HG03469 (cell line): ENCODE results near the gene CFTR.
"Not testable (repeated sequence)": the region's sequence is repeated elsewhere in the genome, so short reads cannot be mapped to it uniquely, and the experiment has no call there.

ENCODE experiments used
- ATAC-seq: cut with Tn5 transposase; IDR thresholded peaks from one replicate; pipeline ENCODE4 v1.9.1; 2021; ENCODE audit warnings: mild to moderate bottlenecking, moderate library complexity, moderate number of reproducible peaks; ENCODE audit not compliant: unreplicated experiment

The CFTR gene

DNA sequence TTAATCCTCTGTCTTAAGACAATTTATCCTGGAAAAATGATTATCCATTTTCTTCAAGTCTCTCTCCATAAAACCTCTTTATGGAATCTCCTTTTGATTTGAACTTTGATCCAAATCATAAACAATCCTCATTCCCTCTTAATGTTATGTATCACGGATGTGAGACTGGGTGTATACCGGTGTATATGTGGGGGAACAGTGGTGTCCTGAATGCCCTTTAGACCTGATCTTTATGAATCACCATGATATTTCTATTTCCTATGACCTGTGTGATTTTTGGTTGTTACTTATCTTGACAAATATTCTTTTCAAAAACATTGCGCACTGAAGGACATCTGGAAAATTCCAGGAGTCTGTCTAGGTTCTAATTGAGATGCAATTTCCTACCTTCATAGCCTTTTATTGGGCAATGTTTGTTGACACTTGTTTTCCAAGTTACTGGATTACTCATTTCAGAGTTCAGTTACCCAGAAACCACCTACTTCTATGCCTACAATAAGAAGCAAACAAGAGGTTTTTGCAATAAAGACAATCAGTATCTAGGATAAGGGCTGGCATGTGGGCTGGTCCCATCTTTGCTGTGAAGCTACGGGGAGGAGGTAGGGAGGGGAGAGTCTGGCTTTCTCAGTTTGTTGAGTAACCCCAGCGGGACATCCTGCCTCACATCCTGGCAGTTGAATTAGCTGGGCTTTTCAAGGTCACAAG is 203.0 kb downstream of the CFTR start:
- ATAC-seq: no peak

GRCh38 chr7:117683430-117684175 is 203.8 kb downstream of the CFTR start:
- no peak for ATAC-seq

GRCh38 chr7:117685795-117686194 is 206.0 kb downstream of the CFTR start:
- no peak for ATAC-seq

DNA sequence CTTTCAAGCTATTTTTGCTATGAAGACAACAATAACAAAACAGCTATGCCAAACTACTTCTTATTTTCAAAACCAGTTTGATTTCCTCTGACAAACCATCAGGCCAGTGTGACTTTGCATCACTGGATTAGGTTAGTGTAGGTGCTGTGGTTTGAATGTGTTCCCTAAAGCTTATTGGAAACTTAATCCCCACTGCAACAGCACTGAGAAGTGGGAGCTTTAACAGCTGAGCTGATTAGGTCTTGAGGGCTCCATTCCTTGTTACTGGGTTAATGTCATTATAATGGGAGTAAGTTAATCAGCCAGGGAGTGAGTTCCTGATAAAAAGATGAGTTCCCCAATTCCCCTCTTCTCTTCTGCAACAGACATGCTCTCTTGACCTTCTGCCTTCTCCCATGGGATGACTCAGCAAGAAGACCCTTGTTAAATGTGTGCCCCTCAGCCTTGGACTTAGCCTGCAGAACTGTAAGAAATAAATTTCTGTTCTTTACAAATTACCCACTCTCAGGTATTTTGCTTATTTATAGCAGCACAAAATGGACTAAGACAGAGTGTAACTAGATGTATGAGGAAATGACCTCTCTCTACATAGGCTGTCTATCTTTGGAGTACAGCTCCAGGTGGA is 206.6 kb downstream of the CFTR start:
- no peak for ATAC-seq

GRCh38 chr7:117688126-117688525 is 208.3 kb downstream of the CFTR start:
- ATAC-seq: no peak

DNA sequence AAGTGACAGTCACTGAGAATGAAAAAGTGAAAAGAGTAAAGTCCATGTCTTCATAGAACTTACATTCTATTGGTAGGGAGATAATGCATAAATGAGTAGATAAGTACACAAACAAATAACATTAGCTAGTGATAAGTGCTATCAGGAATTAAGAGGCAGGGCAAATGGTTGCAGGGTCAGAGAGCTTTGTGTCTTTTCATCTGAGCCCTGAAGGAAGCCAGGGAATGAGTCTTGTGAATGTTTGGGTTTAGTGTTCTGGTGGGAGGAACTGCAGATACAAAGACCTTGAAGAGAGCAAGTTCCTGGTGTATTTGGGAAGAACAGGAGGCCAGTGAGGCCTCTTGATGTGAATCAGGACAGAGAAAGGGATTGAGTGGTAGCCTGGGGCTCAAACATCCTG is 209.6 kb downstream of the CFTR start:
- ATAC-seq: no peak

DNA sequence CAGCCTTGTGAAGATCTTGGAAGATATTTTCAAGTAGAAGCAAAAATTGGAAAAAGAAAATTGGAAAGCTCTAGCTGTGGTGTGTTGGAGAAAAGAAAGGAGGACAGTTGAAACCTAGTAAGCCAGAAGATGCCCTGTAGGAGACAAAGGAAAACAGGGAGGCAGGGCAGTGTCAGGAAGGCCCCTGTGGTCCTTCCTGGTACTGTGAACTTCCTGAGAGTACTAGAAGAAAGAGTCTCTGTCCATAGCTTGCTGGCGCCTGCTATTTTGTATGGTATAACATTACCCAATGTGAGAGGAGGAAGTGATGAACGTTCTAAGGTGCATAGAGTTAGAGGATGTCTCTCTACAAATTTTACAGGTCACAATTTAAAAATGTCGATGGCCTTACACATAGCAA is 210.3 kb downstream of the CFTR start:
- no peak for ATAC-seq

- ATAC-seq: no peak
Measured at GRCh38 chr7:117692338-117692737, 212.5 kb downstream of the CFTR start.

DNA sequence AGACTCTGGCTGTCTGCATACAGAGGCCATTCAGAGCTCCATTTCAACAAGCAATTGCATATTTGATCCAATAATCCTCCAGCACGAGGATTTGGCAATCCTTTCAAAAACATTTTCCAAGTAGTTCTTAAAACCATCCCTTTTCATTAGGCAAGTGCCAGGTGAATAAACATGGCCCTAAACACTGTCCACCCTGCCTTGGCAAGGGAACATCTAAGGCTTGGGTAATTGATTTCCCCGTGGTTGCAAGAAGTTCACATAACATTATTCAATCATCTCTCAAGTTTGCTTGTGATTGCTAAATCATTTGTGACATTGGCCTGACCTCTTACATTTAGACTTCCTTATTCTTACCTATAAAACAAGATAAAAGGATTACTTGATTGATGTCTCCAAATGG is 218.2 kb downstream of the CFTR start:
- no peak for ATAC-seq

DNA sequence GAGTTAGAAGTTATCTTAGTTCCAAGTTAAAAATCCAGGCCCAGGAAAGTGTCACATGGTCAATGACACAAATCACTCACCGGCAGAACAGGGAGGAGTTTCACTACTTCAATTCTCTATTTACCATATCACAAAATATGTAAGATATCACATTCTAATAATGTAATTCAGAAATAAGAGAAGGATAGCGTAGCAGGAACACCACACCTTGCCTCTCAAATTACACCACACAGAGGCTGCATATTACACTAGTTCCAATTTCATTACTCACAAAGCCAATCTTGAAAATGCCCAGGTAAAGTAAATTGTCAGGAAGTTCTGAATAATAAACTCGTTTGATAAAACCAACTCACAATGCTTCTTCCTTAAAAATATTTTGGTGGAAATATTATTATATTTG is 224.2 kb downstream of the CFTR start:
- ATAC-seq: no peak

- no peak for ATAC-seq
Measured at GRCh38 chr7:117705630-117706029, 225.8 kb downstream of the CFTR start.

DNA sequence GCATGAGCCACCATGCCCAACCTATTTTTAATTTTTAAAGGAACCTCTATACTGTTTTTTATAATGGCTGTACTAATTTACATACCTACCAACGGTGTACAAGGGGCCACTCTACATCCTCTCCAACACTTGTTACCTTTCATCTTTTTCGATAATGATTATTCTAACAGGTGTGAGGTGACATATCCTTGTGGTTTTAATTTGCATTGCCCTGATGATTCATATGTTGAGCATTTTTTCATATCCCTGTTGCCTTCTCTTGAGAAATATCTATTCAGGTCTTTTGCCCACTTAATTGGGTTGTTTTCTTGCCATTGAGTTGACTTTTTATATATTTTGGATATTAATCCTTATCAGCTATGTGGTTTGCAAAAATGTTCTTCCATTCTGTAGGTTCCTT is 226.4 kb downstream of the CFTR start:
- no peak for ATAC-seq

- ATAC-seq: no peak
Measured at GRCh38 chr7:117707080-117707479, 227.3 kb downstream of the CFTR start.

- not testable (repeated sequence) for ATAC-seq
Measured at GRCh38 chr7:117708173-117708572, 228.3 kb downstream of the CFTR start.

DNA sequence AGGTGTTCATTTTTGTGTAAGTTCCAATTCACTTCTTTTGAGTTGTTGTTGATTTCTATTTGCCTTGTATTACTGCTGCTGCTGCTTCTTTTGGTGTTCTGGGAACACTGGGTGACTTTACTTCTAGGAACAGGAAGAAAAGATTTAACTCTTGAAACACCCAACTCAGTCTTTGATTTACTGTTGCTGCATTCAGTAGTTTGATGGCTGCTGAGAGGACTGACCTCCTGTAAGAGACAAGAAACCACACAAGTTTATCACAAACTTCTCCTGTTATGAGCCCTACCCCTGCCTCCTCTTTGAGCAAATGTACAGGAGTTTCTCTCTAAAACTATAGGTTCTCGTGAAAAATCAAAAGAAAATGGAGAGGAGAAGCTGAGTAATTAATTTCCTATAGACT is 231.7 kb downstream of the CFTR start:
- ATAC-seq: no peak

DNA sequence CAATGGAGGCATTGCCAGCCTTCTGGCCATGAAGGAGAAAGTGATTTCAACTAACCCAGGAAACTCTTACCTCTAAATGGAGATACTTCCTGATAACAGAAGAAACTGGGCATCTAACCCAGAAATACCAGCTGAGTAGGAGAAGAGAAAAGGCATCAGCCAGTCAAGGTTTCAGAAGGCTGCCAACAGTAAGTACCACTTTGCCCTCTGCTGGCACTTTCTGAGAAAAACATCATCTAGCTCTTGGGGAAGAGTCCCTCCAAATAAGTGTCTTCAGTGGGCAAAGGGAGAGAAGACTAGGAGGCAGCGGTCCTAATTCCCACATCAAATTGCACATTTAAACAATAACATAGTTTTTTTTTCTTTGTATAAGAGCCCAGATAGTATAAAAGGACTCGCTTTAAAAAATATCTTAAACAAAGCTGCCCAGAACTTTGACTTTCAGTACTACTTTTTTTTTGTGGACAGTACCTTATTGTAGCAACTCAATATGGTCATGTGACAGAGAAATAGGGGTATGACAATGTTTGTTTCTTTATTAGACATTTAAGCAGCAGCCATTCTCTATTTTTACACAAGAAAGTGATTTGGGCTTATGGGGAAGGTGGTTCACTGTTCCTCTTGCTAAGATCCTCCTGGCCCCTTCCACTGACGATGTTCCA is 236.1 kb downstream of the CFTR start:
- peak; percentile 89 for ATAC-seq

DNA sequence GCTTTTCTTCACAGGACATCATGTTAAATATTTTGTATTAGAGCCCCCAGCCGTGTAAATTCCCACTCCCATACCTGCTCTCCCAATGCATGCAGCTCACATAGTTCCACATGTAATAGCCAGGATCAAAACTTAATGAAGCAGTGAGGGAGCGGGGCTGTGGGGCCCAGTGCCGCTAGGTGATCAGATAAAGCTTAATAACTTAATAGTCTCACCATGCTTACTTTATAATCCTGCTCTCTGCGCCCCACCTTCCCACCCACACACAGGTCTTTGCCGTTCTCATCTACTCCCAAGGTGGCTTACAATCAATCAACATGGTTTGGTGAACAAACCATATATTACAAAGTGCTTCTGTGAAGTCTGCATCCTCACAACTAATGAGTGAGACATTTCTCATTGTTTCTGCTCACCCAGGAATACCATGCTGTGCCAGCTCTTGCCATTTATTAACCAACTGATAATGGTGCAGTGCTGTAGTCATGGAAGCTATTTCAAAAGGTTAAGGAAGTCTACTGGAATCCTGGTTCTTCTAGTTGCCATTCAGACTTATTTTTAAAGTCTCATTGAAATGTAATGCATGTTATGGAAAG is 237.0 kb downstream of the CFTR start:
- ATAC-seq: no peak

DNA sequence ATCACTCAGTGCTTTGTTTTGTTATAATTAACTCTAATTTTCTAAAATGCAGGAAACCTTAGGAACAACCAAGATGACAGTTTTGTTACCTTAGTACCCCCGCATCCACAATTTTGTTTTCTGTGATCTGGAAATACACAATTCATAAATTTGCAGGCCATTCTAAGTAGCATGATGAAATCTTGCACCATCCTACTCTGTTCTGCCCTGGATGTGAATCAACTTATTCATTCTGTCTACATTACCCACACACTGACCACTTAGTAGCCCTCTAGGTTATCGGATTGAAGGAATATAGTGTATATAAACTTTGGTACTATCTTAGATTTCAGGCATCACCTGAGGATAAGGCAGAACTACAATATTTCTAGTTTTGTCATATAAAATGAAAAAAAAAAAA is 237.5 kb downstream of the CFTR start:
- ATAC-seq: no peak
